Endothelial cell of umbilical vein (primary cell): ENCODE measurements around the gene MATCAP1.

Experiments used
- CTCF ChIP-seq, 2 donors: IDR thresholded peaks; 1 replicate in 1 of 2; 2 replicates in 1 of 2; pipeline ENCODE4 v1.5.1; 2011; ENCODE audit warnings: low read length in 2 of 2, mild to moderate bottlenecking in 2 of 2, moderate library complexity in 2 of 2, control low read depth in 1 of 2, inconsistent platforms in 1 of 2, low read depth in 1 of 2; ENCODE audit not compliant: insufficient read depth in 1 of 2; ENCODE audit errors: extremely low read depth in 1 of 2
- MYC ChIP-seq: IDR thresholded peaks from one replicate; pipeline ENCODE4 v1.6.1; 2011; ENCODE audit warnings: mild to moderate bottlenecking, low read depth, low read length

- no peak for TF ChIP-seq CTCF (IDR thresholded peaks at IDR 0.05; ENCODE audit: extremely low read depth in 1 of 2, insufficient read depth in 1 of 2, low read depth in 1 of 2, low read length in 2 of 2)
- TF ChIP-seq MYC, result no peak
Observed at GRCh38 chr16:67215706-67216105, 31.9 kb upstream of the MATCAP1 start.
